K562 (cell line): ENCODE results near the gene QRFP. TPM values are rescaled to one million over a fixed set of nuclear protein-coding genes. Genes with fewer than 3 reads are reported as not detected.

Experiments
- ATAC-seq: fragments of 200-7000 bp; cut with Tn5 transposase; 3 replicates; pipeline ENCODE4 v1.9.1; 2020; ENCODE audit warnings: moderate library complexity
- BruUV-seq: library from RNA; stranded (reverse); fragments of 400-500 nt; replicated peaks from 2 replicates; lab custom pipeline; 2021; lab: Mats Ljungman, UMichigan
- CTCF ChIA-PET: fragments of 300-600 bp; formaldehyde crosslinking; extraction: SDS; loops from one replicate; lab custom pipeline; 2021; ENCODE audit warnings: low intra/inter-chr PET ratio; lab: Yijun Ruan, JAX
- POLR2A ChIA-PET: fragments of 300-600, 350-650 bp; sonication (Branson Sonifier 250); formaldehyde crosslinking; extraction: SDS; loops from one replicate; lab custom pipeline; 2021; ENCODE audit warnings: antibody characterized with exemption, inconsistent platforms; lab: Yijun Ruan, JAX
- DNase-seq, 4 experiments: peaks; one replicate each; pipeline versions ENCODE4 v3.0.0 to v3.0.0-alpha.2; 2011 to 2018; ENCODE audit warnings: low spot score in 3 of 4, mixed read lengths in 3 of 4; ENCODE audit errors: extremely low read depth in 1 of 4
- FAIRE-seq: peaks from 2 replicates; lab custom pipeline; 2011; peaks lifted over from hg19 to GRCh38; lab: Jason Lieb, UNC
- H2AFZ ChIP-seq: 2 replicates; pipeline ENCODE4 v1.6.0; 2011; ENCODE audit warnings: low read depth, low read length, control low read depth, inconsistent platforms
- H3K27ac ChIP-seq: fragments of 200-600 bp; 3 replicates; pipeline ENCODE4 v1.8.0; 2011; ENCODE audit warnings: low read depth, mild to moderate bottlenecking, control low read depth, inconsistent platforms, low read length, moderate library complexity, mixed read lengths; ENCODE audit errors: extremely low read depth
- H3K27me3 ChIP-seq, 2 experiments: fragments of 300-600 bp in 1 of 2; 2 replicates in 1 of 2; 3 replicates in 1 of 2; pipeline versions ENCODE4 v1.6.0 to v1.8.0; 2011; ENCODE audit warnings: inconsistent platforms in 2 of 2, low read length in 2 of 2, mild to moderate bottlenecking in 1 of 2, mixed read lengths in 1 of 2, moderate library complexity in 1 of 2; ENCODE audit not compliant: control insufficient read depth in 2 of 2, insufficient read depth in 2 of 2
- H3K36me3 ChIP-seq: fragments of 300-600 bp; 3 replicates; pipeline ENCODE4 v1.8.0; 2011; ENCODE audit warnings: mild to moderate bottlenecking, low read length, inconsistent platforms; ENCODE audit not compliant: control insufficient read depth, insufficient read depth
- H3K4me1 ChIP-seq, 2 experiments: fragments of 200-600 bp in 1 of 2; replicated peaks in 1 of 2; 2 replicates in 1 of 2; 3 replicates in 1 of 2; pipeline versions ENCODE4 v1.5.1 to v1.8.0; 2011; ENCODE audit warnings: inconsistent platforms in 2 of 2, low read length in 2 of 2, mild to moderate bottlenecking in 1 of 2, mixed read lengths in 1 of 2, moderate library complexity in 1 of 2; ENCODE audit not compliant: control insufficient read depth in 2 of 2, insufficient read depth in 2 of 2
- H3K4me2 ChIP-seq: 2 replicates; pipeline ENCODE4 v1.6.1; 2011; ENCODE audit warnings: low read length, control low read depth, inconsistent platforms, mixed read lengths; ENCODE audit not compliant: insufficient read depth
- H3K4me3 ChIP-seq: fragments of 200-600 bp; sonication (generic), shearing (Covaris generic); 2 replicates; pipeline ENCODE4 v1.5.1; 2016; ENCODE audit warnings: control low read depth, inconsistent platforms
- H3K79me2 ChIP-seq: fragments of 200-600 bp; 3 replicates; pipeline ENCODE4 v1.8.0; 2011; ENCODE audit warnings: low read length, inconsistent platforms; ENCODE audit not compliant: control insufficient read depth, insufficient read depth
- H3K9ac ChIP-seq, 2 experiments: 2 replicates each; pipeline versions ENCODE4 v1.6.0 to v1.6.1; 2011; ENCODE audit warnings: low read depth in 2 of 2, low read length in 2 of 2, control low read depth in 1 of 2, inconsistent platforms in 1 of 2, mild to moderate bottlenecking in 1 of 2, mixed read lengths in 1 of 2; ENCODE audit not compliant: insufficient read depth in 1 of 2
- H3K9me1 ChIP-seq: one replicate; pipeline ENCODE4 v1.6.0; 2011; ENCODE audit warnings: inconsistent platforms, mild to moderate bottlenecking, low read length, moderate library complexity; ENCODE audit not compliant: control insufficient read depth, insufficient read depth
- H3K9me3 ChIP-seq: replicated peaks from 2 replicates; pipeline ENCODE4 v1.5.1; 2011; ENCODE audit warnings: low read depth, low read length, inconsistent platforms; ENCODE audit not compliant: control insufficient read depth, insufficient read depth
- H4K20me1 ChIP-seq: replicated peaks from 2 replicates; pipeline ENCODE4 v1.6.1; 2011; ENCODE audit warnings: low read length, inconsistent platforms, mixed read lengths; ENCODE audit not compliant: control insufficient read depth, insufficient read depth
- KAT2B ChIP-seq: IDR thresholded peaks from one replicate; pipeline ENCODE4 v1.6.1; 2012; ENCODE audit warnings: low read depth, mild to moderate bottlenecking, control low read depth, inconsistent platforms, low read length, moderate library complexity
- PCBP1 ChIP-seq: fragments of 200-400 bp; formaldehyde crosslinking; IDR thresholded peaks from 2 replicates; pipeline ENCODE4 v1.6.1; 2018; ENCODE audit warnings: mild to moderate bottlenecking, low read depth, low read length; ENCODE audit not compliant: poor library complexity, severe bottlenecking
- PML ChIP-seq: IDR thresholded peaks from 2 replicates; pipeline ENCODE4 v1.6.1; 2012; ENCODE audit warnings: low read length, inconsistent platforms
- SIN3A ChIP-seq, 2 experiments: fragments of 150-350 bp in 1 of 2; IDR thresholded peaks; 2 replicates each; pipeline ENCODE4 v1.6.1; 2011 to 2016; ENCODE audit warnings: borderline replicate concordance in 2 of 2, low read depth in 2 of 2, low read length in 2 of 2, mild to moderate bottlenecking in 2 of 2, moderate library complexity in 2 of 2; ENCODE audit not compliant: control insufficient read depth in 1 of 2
- SMARCC2 ChIP-seq: fragments of 450-650 bp; IDR thresholded peaks from 2 replicates; pipeline ENCODE4 v1.6.1; 2017; ENCODE audit warnings: antibody characterized with exemption, moderate library complexity, mild to moderate bottlenecking, low read depth
- ZFP36 ChIP-seq: fragments of 150-350 bp; IDR thresholded peaks from 2 replicates; pipeline ENCODE4 v1.6.1; 2018; ENCODE audit warnings: low read length, low read depth; ENCODE audit not compliant: partially characterized antibody
- ZNF764 ChIP-seq: fragments of 250-450 bp; sonication (Bioruptor Pico); IDR thresholded peaks from 2 replicates; pipeline ENCODE4 v1.4.0; 2020; ENCODE audit warnings: low read depth, mild to moderate bottlenecking, moderate library complexity
- WGBS: fragments of 100-300 bp; shearing (Covaris generic); methylation state at CpG from one replicate; pipeline ENCODE4 v1.1.6; 2016; ENCODE audit warnings: low coverage, mixed read lengths; ENCODE audit not compliant: insufficient coverage; ENCODE audit errors: missing lambda C conversion rate; 5-methylcytosine and 5-hydroxymethylcytosine counted together
- in situ Hi-C: fragments of 300-500 bp; cut with MboI; formaldehyde crosslinking; loops from 4 replicates; pipeline ENCODE4 v1.15.0; 2018; ENCODE audit warnings: inconsistent platforms, mixed read lengths
- intact Hi-C: fragments of 100-400 bp; cut with micrococcal nuclease; formaldehyde crosslinking; loops from 2 replicates; pipeline ENCODE4 v1.14.2; 2022
- polyA plus RNA-seq, 8 experiments: library from polyadenylated mRNA; depleted of rRNA in 4 of 8; stranded (reverse) in 5 of 8; unstranded in 3 of 8; fragments of >200 nt; fragmentation: Nextera tagmentation in 2 of 8; fragmentation: Illumina TruSeq in 1 of 8; extraction: Ambion mirVana in 2 of 8; extraction: Trizol in 1 of 8; gene quantifications; 2 replicates each; pipeline versions ENCODE4 v1.2.1 to v1.2.3, GENCODE V29; 2011 to 2014; ENCODE audit warnings: inconsistent platforms in 1 of 8, missing spikeins in 1 of 8
- total RNA-seq, 7 experiments: library from RNA; depleted of rRNA in 6 of 7; stranded (reverse); fragments of >200 nt in 6 of 7; fragmentation: Illumina TruSeq in 2 of 7; extraction: Trizol in 2 of 7; gene quantifications; 2 replicates each; pipeline versions ENCODE4 v1.2.1 to v1.2.3, GENCODE V29; 2011 to 2021; ENCODE audit warnings: low replicate concordance in 1 of 7
- TF ChIP-seq, protein P1 (sequence below): fragments of 450-650 bp; IDR thresholded peaks from 2 replicates; pipeline ENCODE4 v1.6.1; 2016; ENCODE audit warnings: mild to moderate bottlenecking
- TF ChIP-seq, protein P2 (sequence below), 2 experiments: fragments of 450-650 bp in 1 of 2; sonication (generic) in 1 of 2; formaldehyde crosslinking; conservative IDR thresholded peaks; 2 replicates each; pipeline versions ENCODE4 v1.4.0 to v1.8.1; 2020 to 2022; ENCODE audit warnings: mild to moderate bottlenecking in 1 of 2, missing genetic modification reagents in 1 of 2

Gene QRFP
- total and polyA plus RNA-seq, 9 of the 15 experiments (the other 6 are each of a cell fraction or from before 2014, with no cell fraction given): not detected

DNA sequence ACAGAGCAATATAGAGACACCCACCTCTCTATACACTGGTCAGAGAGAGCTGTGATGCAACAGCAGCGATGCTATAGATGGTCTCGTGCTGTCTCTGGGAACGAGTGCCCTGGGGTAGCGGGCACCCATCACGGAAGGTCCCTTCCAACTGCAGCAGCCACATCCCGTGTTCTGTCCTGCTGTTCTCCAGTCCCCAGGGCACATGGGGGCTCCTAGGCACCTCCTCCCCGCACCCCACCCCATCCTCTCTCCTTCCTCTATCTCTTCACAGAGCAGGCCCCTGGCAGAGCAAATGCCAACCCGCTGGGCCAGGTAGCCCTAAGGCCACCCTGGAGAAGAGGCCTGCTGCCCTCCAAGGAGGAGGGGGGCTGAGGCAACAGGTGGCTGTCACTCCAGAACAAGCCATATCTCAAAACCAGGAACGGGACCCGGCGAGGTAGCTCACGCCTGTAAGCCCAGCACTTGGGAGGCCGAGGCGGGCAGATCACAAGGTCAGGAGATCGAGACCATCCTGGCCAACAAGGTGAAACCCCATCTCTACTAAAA is 34.3 kb upstream of the QRFP start:
- ATAC-seq: no peak
- no TSS peak for BruUV-seq
- H3K4me1 ChIP-seq: peaks cover 0 to 33% of the 10 kb centered on the region in 2 experiments; a peak in 2 of 5 replicates
- no peak for TF ChIP-seq KAT2B
- TF ChIP-seq, all 486 proteins: peak for 0
- intact Hi-C loops (no loop called here), in situ Hi-C loops (no loop called here)
- Histone ChIP-seq H3K27me3 (peaks cover 93 to 98% of the 10 kb centered on the region in 2 experiments), H3K9me3 (no peaks in the 10 kb centered on the region), H3K27ac (no peak overlapping the region), H3K4me2 (no peak overlapping the region), H3K36me3 (no peaks in the 10 kb centered on the region), H3K9me1 (peaks cover 9% of the 10 kb centered on the region), H3K9ac (0 out of 4 replicates have a peak overlapping the region, but pooled peaks of 1 of the 2 experiments have one; percentile 1), H3K4me3 (no peak overlapping the region), H2AFZ (no peak overlapping the region), H4K20me1 (peaks cover 80% of the 10 kb centered on the region), H3K79me2 (no peaks in the 10 kb centered on the region)
- FAIRE-seq: no peak
- DNase-seq: peak in 3 of 4 experiments; percentile 66 to 71 (median 67)
- ChIA-PET CTCF (no interaction called here), POLR2A (interaction anchor here (0.6 to 26.8 kb wide), 6 partner anchors 15 to 186 kb away, joined by 3 to 582 read pairs (median 6); no protein-coding TSS in a partner anchor)
- WGBS: 2% methylated on average over 15 of the region's 15 CpGs

DNA sequence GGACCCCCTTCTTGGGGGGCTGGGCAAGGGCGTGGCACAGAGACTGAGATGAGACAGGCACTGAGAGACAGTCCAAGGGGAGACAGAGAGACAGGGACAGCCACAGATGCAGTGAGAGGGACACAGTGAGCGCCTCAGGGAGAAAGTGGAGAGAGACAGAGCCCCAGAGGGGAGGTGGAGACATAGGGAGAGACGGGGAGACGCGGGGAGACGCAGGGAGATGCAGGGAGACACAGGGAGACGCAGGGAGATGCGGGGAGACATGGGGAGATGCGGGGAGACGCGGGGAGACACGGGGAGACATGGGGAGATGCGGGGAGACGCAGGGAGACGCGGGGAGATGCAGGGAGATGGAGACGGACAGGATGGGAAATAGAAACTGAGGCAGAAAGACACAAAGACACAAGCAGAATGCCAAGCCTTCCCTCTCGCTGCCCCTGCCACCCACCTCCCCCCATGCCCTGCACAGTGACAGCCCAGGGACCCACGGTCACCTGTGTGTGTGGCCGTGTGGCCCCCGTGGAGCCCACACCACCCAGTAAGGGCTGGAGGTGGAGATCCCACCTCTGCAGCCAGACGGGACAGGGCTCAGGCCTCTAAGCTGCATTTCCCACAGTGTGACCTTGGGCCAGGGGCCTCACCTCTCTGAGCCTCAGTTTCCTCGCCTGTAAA is 33.7 kb upstream of the QRFP start:
- intact Hi-C loops: no loop called here
- H3K27ac ChIP-seq: no peak overlapping the region
- no peak for FAIRE-seq
- no peak overlapping the region for H2AFZ ChIP-seq
- peaks cover 93 to 98% of the 10 kb centered on the region in 2 experiments for H3K27me3 ChIP-seq
- H3K9ac ChIP-seq: peak overlapping the region in 1 of 2 experiments; percentile 1; a peak in 1 of 4 replicates
- no peak overlapping the region for H3K4me3 ChIP-seq
- no peak for ATAC-seq
- H3K4me1 ChIP-seq: peaks cover 0 to 38% of the 10 kb centered on the region in 2 experiments; a peak in 2 of 5 replicates
- peaks cover 6% of the 10 kb centered on the region for H3K9me1 ChIP-seq
- H3K4me2 ChIP-seq: no peak overlapping the region
- no peak for TF ChIP-seq PML
- TF ChIP-seq SIN3A (IDR thresholded peaks at IDR 0.05; ENCODE audit: borderline replicate concordance in 2 of 2, control insufficient read depth in 1 of 2, low read depth in 2 of 2, low read length in 2 of 2): 0 out of 4 replicates have a peak, but pooled peaks of 1 of the 2 experiments have one; percentile 44
- no peak for TF ChIP-seq SMARCC2
- TF ChIP-seq, protein P1, sequence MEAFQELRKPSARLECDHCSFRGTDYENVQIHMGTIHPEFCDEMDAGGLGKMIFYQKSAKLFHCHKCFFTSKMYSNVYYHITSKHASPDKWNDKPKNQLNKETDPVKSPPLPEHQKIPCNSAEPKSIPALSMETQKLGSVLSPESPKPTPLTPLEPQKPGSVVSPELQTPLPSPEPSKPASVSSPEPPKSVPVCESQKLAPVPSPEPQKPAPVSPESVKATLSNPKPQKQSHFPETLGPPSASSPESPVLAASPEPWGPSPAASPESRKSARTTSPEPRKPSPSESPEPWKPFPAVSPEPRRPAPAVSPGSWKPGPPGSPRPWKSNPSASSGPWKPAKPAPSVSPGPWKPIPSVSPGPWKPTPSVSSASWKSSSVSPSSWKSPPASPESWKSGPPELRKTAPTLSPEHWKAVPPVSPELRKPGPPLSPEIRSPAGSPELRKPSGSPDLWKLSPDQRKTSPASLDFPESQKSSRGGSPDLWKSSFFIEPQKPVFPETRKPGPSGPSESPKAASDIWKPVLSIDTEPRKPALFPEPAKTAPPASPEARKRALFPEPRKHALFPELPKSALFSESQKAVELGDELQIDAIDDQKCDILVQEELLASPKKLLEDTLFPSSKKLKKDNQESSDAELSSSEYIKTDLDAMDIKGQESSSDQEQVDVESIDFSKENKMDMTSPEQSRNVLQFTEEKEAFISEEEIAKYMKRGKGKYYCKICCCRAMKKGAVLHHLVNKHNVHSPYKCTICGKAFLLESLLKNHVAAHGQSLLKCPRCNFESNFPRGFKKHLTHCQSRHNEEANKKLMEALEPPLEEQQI: no peak
- peak; percentile 2 for TF ChIP-seq ZFP36
- TF ChIP-seq PCBP1: no peak
- no peak for TF ChIP-seq ZNF764 (CRISPR knock-in tag)
- TF ChIP-seq, protein P2, sequence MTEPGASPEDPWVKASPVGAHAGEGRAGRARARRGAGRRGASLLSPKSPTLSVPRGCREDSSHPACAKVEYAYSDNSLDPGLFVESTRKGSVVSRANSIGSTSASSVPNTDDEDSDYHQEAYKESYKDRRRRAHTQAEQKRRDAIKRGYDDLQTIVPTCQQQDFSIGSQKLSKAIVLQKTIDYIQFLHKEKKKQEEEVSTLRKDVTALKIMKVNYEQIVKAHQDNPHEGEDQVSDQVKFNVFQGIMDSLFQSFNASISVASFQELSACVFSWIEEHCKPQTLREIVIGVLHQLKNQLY (CRISPR knock-in tag; conservative IDR thresholded peaks at IDR 0.05): peak in 1 of 2 experiments; percentile 85; a peak in 1 of 4 replicates
- CTCF ChIA-PET: interaction anchor here (1.1 kb wide), 1 partner anchor 127 kb away, joined by 3 read pairs; no protein-coding TSS in a partner anchor
- 2% methylated on average over 23 of the region's 23 CpGs for WGBS
- no peaks in the 10 kb centered on the region for H3K36me3 ChIP-seq
- in situ Hi-C loops: no loop called here
- no peaks in the 10 kb centered on the region for H3K9me3 ChIP-seq
- DNase-seq: peak in 3 of 4 experiments; percentile 65 to 68 (median 65)
- no peaks in the 10 kb centered on the region for H3K79me2 ChIP-seq
- no TSS peak for BruUV-seq
- POLR2A ChIA-PET: interaction anchor here (0.6 to 26.8 kb wide), 8 partner anchors 12 to 187 kb away, joined by 3 to 582 read pairs (median 4); no protein-coding TSS in a partner anchor
- peaks cover 80% of the 10 kb centered on the region for H4K20me1 ChIP-seq
